Mesenteric fat pad (tissue), 1 donor: Measurements from ENCODE around the gene GHRL. TPM values are rescaled to one million over a fixed set of nuclear protein-coding genes. Genes with fewer than 3 reads are reported as not detected.

Source experiments
- DNase-seq: peaks from one replicate; pipeline ENCODE4 v3.0.0-alpha.2; 2020; ENCODE audit warnings: low spot score
- long read RNA-seq: library from polyadenylated mRNA; unstranded; transcript quantifications from one replicate; pipeline ENCODE4 v2.0.0, GENCODE V29; 2020
- total RNA-seq: library from RNA; stranded (reverse); fragmentation: NEBNext Ultra II Directional; extraction: Animal tissue kit (Norgen Biotek cat#: 25700); gene quantifications from one replicate; pipeline ENCODE4 v1.2.1, GENCODE V29; 2021
- donor health status: DM: yes; HTN: yes; CAD: no.

The GHRL gene, protein sequence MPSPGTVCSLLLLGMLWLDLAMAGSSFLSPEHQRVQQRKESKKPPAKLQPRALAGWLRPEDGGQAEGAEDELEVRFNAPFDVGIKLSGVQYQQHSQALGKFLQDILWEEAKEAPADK
- 2.1 TPM for total RNA-seq
- long read RNA-seq, partial matches to known transcripts: 0 of 32 reads
- long read RNA-seq, other reads (novel, unspliced or antisense): 32 of 32 reads

DNA sequence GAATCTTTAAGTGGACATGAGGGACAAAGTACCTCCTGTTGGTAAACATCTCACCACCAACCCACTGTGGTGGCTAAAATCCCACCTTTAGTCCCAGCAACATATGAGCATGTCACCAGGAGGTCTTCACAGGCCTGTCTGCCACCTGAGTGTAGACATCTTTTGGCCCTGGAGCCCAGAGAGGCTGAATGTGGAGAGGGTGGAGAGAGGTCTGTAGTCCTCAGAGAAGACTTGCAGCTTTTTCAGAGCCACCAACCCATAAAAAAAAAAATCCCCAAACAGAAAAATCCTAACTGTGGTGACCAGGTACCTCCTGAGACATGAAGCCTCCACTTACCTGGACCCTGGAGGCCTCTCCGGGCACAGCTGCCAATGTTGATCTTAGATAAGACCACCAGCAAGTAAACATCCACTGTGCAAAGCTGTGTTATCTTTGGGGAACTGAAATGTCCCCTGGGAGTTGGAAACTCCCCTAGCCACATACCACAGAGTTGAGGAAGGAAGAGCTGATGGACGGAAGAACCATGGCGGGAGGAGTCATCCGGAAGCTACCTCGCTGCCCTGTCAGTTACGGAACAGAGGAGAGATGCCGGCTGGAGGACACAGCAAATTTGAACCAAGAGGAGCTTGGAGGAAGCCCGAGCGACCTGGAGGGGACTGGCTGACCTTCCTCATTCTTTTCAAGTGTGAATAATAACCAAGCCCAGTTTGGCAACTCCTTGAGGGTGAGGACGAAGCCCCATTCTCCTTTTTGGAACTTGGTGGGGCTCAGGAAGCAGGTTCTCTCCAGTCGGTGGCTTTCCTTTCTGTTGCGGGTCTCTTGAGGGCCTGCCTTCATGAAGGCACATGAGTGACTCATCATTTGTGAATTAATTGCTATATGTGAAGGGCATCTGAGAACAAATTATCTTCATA lies at the start of gene GHRL:
GHRL (minus strand) TSS at position 443 of the 915 bp plus-strand sequence. CDS start 2,767 bp downstream, outside the sequence.
- peak; percentile 69 for DNase-seq

- DNase-seq: no peak
Measured at GRCh38 chr3:10341901-10342398, 49.2 kb upstream of the GHRL start.

- DNase-seq: no peak
Measured at GRCh38 chr3:10340476-10340875, 47.7 kb upstream of the GHRL start.

DNA sequence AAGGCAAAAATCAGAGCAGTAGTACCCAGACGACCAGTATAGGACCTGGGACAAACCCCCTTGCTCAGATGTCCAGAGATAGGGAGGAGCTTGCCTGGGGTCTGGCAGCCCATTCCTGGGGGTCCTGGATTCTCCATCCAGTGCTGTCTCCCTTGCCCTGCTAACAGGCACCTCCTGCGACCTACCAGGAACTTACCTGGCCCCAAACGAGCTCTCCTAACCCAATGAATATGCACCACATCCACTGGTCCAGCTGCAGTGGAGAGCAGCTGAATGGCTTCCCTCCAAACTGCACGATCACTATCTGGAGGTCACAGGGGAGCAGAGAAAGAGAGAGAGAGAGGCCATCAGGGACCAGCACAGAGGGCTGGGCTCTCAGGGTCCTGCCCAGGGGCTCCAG lies 47.3 kb upstream of the GHRL start:
- no peak for DNase-seq

- no peak for DNase-seq
Measured at GRCh38 chr3:10339376-10339955, 46.7 kb upstream of the GHRL start.

DNA sequence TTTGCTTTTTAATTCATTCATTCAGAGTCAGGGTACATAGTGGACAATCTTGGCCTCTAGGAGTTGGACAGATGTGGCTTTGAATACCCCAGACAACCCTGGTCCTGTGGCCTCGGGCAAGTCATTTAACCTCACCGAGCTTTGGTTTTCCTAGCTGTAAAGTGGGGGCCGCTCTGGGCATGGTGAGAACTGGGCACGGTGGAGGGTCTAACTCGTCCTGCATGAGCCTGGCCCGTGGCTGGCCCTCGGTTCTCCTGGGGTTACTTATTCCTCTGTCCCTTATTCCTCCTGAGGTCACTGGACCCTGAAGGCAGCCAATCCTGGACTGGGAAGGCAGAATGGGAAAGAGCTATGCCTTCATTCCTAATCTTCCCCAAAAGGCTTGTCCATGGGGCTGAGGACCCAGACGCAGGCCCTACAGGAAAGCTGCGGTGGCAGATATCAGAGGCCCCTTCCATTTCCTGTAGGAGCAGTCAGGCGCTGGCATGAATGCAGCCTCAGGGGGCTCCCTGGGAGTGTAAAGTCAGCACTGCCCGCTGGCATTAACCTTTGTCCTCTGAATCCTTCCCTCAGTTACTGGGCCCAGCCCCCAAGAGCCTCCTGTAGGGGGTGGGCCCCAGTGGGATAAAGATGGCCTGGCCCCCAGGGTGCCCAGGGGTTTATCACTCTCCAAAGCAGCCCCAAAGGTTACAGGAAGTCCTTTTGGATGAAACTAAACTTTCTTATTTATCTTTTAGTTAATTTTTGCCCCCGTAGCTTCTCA lies 46.0 kb upstream of the GHRL start:
- no peak for DNase-seq

GRCh38 chr3:10338164-10338470 lies 45.4 kb upstream of the GHRL start:
- DNase-seq: no peak

GRCh38 chr3:10337323-10338163 lies 44.8 kb upstream of the GHRL start:
- no peak for DNase-seq

DNA sequence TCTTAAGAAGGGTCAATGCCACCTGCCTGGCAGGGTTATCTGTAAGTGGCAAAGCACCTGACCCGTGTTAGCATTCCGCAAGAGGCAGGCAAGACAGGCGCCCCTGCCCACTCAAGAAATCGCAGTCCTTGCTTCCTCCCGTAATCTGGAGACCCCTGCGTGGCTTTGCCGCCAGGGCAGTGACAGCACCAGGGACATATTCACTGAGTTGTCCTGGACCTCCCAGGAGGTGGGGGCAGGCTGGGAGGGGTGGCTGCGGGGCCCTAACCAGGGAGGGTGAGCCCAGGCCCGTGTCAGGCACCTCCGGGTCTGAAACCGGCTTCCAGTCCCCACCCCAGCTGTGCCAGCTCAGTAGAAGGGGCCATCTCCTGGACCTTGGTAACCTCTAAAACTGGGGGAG lies 44.0 kb upstream of the GHRL start:
- DNase-seq: no peak

GRCh38 chr3:10335871-10336622 lies 43.3 kb upstream of the GHRL start:
- no peak for DNase-seq

GRCh38 chr3:10335190-10335738 lies 42.5 kb upstream of the GHRL start:
- no peak for DNase-seq

GRCh38 chr3:10334459-10334858 lies 41.7 kb upstream of the GHRL start:
- no peak for DNase-seq

DNA sequence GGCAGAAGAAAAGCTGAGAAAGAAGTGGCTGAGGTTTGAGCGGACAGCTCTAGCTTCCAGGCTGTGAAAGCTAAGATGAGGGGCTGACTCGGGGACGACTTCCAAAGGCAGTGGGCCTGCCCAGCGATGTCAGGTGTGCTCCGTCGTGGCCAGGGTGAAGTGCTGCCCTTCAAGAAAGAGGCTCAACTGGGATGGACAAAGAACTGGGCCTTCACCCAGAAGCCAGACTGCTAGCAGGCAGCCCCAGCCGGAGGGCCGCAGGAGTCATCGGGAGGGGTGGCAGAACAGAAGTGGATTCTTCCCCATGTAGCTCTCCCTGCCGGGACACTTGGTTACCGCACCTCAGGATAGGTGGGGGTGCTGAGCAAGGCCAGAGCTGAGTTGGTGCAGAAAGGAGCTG lies 41.3 kb upstream of the GHRL start:
- DNase-seq: no peak

- no peak for DNase-seq
Measured at GRCh38 chr3:10333349-10333650, 40.6 kb upstream of the GHRL start.

DNA sequence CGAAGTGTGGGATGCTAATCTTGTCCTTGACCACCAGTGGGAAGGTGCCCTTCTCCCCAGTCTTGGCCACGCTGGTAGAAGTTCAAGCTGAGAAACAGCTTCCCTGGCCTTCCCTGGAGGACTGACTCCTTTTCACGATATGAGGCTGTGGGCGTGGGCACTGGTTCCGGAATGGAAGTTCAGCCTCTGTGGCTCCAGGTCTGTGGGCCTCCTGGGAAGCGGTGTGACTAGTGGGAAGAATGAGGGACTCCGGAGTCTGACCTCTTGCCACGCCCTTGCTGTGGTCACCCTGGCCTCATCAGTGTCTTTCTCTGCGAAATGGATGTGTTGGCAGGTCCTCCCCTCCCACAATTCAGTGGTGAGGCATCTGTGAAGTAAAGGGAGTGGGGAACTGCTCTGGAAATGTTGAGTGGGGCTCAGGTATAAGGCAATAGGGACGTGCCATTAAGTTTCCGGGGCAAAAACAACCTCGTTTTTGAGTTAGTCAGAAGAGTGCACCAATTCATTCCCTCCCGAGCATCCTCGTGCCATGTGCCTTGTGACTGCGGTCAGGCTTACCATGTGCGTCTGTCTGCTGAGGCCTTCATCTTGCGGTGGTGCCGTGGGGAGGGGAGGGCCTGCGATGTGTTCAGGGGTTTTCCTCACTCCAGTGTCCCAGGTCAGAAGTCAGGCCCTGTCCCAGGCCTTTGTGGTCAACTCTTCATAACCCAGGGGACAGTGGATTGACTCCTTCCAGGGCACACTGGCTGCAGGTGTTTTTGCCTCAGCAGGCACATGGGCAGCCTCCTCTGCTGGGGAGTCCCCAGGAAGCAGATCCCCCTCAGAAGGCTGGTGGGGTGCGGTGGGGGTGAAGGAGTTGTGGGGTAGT lies 40.0 kb upstream of the GHRL start:
- no peak for DNase-seq

DNA sequence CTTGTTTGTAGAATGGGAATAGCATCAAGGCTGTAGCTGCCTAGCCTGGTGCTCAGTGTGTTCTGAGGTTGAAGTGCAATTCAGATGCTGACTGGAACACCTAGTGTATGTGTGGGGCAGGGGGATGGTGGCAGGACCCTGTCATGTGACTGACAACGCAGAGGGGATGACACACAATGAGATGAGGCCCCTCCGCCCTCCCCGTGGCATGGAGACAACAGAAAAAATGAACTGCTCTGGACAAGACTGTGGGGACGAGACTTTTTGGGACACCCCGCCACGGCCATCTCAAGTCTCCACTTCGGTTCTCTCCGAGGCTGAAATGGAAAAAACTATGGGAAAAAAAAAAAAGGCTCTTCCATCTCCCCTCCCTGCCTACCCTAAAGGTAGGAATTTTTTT lies 38.6 kb upstream of the GHRL start:
- DNase-seq: no peak

- no peak for DNase-seq
Measured at GRCh38 chr3:10330319-10330718, 37.6 kb upstream of the GHRL start.

DNA sequence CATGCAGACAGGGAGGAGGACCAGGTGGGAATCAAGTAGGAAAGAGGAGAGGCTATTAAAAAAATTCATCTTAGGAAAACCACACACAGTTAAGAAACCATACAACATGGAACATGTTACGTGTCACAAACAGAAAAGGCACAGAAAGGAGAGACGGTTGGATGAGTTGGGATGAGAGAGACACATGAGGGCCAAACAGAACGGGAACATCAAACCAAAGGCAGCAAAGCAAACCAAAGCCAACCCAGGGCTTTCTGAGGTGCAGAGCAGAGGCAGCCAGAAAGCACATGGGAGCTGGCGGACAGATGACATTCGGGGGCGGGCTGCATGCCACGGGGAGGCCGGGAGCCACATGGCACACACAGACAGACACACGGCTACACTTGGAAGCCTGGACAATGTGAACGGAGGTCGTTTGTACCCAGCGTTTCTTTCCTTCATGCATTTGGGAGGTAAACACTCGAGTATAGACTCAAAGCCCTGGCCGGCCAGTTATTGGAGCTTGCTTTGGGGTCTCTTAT lies 36.8 kb upstream of the GHRL start:
- DNase-seq: no peak
